GM21619 (cell line): ENCODE measurements around the gene KLHL24.
"Not testable (repeated sequence)": the region's sequence is repeated elsewhere in the genome, so short reads cannot be mapped to it uniquely, and the experiment has no call there.

Source experiments
- ATAC-seq: cut with Tn5 transposase; IDR thresholded peaks from one replicate; pipeline ENCODE4 v1.9.1; 2021; ENCODE audit not compliant: unreplicated experiment

KLHL24 gene, protein sequence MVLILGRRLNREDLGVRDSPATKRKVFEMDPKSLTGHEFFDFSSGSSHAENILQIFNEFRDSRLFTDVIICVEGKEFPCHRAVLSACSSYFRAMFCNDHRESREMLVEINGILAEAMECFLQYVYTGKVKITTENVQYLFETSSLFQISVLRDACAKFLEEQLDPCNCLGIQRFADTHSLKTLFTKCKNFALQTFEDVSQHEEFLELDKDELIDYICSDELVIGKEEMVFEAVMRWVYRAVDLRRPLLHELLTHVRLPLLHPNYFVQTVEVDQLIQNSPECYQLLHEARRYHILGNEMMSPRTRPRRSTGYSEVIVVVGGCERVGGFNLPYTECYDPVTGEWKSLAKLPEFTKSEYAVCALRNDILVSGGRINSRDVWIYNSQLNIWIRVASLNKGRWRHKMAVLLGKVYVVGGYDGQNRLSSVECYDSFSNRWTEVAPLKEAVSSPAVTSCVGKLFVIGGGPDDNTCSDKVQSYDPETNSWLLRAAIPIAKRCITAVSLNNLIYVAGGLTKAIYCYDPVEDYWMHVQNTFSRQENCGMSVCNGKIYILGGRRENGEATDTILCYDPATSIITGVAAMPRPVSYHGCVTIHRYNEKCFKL

GRCh38 chr3:183635431-183636220 is at the start of gene KLHL24:
Gene KLHL24, plus strand, starts transcription at chr3:183635623. Its CDS starts 14,734 bp downstream, at chr3:183650357.
- ATAC-seq = peak; percentile 88

- no peak for ATAC-seq
These were observed 48.9 kb upstream of the KLHL24 start for GRCh38 chr3:183586477-183586876.

DNA sequence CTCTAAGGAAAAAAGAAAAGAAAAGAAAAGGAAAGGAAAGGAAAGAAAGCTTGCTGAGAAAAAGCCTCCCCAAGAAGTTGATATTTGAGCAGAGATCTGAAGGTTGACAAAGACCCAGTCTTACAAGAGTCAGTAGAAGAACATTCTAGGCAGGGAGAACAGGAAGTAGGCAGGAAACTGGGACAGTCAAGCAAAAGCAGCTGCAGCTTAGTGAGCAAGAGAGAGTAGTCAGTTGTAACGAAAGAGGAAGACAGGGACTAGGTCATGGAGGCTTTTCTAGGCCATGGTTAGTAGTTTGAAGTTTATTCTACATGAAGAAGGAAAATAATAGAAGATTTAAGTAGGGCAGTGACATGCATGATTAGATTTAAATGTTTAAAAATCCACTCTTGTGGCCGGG is 48.1 kb upstream of the KLHL24 start:
- no peak for ATAC-seq

DNA sequence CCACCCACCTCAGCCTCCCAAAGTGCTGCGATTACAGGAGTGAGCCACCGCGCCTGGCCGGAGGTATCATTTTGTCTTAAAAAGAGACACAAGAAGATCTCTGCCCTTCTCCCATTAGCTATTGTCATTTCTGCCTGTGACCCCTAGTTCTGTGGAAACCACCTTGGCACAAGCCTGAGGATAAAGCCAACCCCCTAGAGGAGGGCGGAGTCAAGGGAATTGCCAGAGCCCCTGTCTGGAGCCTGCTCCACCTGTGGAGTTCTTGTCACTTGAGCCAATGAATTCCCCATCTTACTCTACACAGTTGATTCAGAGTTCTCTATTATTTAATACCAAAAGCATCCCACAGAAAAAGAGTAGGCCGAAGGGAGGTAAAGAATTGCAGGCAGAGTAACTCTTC is 45.0 kb upstream of the KLHL24 start:
- no peak for ATAC-seq

DNA sequence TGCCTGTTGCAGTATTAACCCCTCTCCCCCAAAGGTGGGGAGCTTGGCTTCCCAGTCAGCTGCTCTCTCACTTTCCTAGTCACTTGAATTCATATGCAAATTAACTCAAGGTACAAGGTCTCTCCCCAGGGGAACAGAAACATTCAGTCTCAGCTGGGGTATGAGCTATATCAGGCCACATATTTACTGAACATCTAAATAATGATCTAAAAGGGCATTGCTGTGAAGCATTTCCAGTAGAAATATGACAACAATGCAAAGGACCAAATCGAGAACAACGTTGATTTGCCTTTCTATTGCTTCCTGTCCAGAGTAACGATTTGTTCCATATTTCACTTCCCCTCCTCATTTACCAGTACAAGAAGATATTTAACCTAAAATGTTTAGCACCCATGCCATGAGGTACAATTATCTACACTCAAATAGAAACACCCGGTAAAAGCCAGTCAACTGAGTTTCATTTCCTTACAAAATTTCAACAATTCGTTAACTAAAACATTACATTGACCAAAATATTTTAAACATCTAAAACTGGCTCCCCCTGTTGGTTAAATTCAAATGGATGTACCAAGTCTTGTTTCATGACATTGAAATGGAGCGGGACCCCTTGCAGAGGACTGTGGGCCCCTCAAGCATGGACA is 43.4 kb upstream of the KLHL24 start:
- peak; percentile 96 for ATAC-seq

GRCh38 chr3:183592821-183593220 is 42.6 kb upstream of the KLHL24 start:
- no peak for ATAC-seq

- ATAC-seq = no peak
These were observed 40.8 kb upstream of the KLHL24 start for GRCh38 chr3:183594636-183595035.

- no peak for ATAC-seq
These were observed 37.5 kb upstream of the KLHL24 start for GRCh38 chr3:183597959-183598358.

GRCh38 chr3:183611326-183611725 is 24.1 kb upstream of the KLHL24 start:
- ATAC-seq = not testable (repeated sequence)

GRCh38 chr3:183613366-183614285 is 21.8 kb upstream of the KLHL24 start:
- ATAC-seq = no peak

DNA sequence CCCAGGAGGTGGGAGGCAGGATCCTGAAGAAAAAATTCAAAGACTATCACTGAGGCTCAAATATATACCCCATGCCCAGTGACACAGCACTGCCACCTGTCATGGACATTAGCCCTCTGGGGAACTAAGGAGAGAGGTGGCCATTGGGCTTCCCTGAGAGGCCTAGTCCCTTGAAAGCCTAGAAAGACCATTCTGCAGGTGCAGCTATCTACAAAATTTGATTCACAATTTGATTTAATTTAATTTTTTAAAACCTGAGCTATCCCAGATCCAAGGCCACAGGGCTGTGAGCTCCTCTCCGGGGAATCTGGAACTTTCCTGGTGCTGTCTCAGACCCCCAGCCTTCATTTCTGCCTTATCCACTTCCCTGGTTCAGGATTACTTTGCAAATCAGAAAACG is 16.9 kb upstream of the KLHL24 start:
- no peak for ATAC-seq

GRCh38 chr3:183619010-183619409 is 16.4 kb upstream of the KLHL24 start:
- ATAC-seq = no peak

- no peak for ATAC-seq
These were observed 15.7 kb upstream of the KLHL24 start for GRCh38 chr3:183619624-183620251.

DNA sequence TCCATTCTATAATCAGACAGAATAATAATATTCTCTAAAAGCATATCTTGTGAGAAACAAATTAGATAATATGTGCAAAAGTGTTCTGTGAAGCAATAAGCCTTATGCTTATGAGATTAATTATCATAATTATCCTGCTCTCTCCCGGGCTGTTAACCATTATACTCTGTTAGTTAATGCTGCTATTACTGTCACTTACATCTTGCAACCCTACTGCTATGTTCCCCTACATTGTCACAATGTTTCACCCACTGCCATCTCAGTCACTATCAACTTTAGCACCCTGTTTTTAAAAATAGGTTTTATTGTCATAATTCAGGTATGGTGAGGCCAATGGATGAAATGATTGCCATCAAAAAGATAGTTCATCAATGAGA is 15.2 kb upstream of the KLHL24 start:
- no peak for ATAC-seq

- not testable (repeated sequence) for ATAC-seq
These were observed 12.9 kb upstream of the KLHL24 start for GRCh38 chr3:183622473-183622872.

- no peak for ATAC-seq
These were observed 8.4 kb upstream of the KLHL24 start for GRCh38 chr3:183626877-183627594.

- no peak for ATAC-seq
These were observed 5.7 kb upstream of the KLHL24 start for GRCh38 chr3:183629546-183630301.

- ATAC-seq = no peak
These were observed 3.7 kb upstream of the KLHL24 start for GRCh38 chr3:183631715-183632114.
